GM12865 (cell line): ENCODE results near the gene ADM2.

Experiments
- DNase-seq: peaks from one replicate; pipeline ENCODE4 v3.0.0; 2010; ENCODE audit warnings: low read depth
- H3K4me3 ChIP-seq: 2 replicates; pipeline ENCODE4 v1.5.1; 2011; ENCODE audit warnings: mild to moderate bottlenecking, low read depth, low read length, control low read depth
- CTCF ChIP-seq: IDR thresholded peaks from 2 replicates; pipeline ENCODE4 v1.5.1; 2011; ENCODE audit warnings: low read length, control low read depth, low read depth, inconsistent platforms; ENCODE audit not compliant: insufficient read depth; ENCODE audit errors: missing control alignments

The ADM2 gene

GRCh38 chr22:50446708-50447575, 34.4 kb upstream of the ADM2 start:
- DNase-seq = no peak
- TF ChIP-seq CTCF = no peak
- no peak overlapping the region for H3K4me3 ChIP-seq

- DNase-seq = no peak
- no peak for TF ChIP-seq CTCF
- H3K4me3 ChIP-seq = no peak overlapping the region
These were observed 33.5 kb upstream of the ADM2 start for GRCh38 chr22:50447576-50448551.

- no peak for DNase-seq
- no peak overlapping the region for H3K4me3 ChIP-seq
- TF ChIP-seq CTCF = no peak
These were observed 28.7 kb upstream of the ADM2 start for GRCh38 chr22:50452649-50453048.

- TF ChIP-seq CTCF = no peak
- H3K4me3 ChIP-seq = no peak overlapping the region
These were observed 26.7 kb upstream of the ADM2 start for GRCh38 chr22:50454556-50455075.

GRCh38 chr22:50455201-50455600, 26.1 kb upstream of the ADM2 start:
- no peak for DNase-seq
- TF ChIP-seq CTCF = no peak
- no peak overlapping the region for H3K4me3 ChIP-seq

More at GRCh38 chr22:50454556-50455075, 26.7 kb upstream of the ADM2 start:
- DNase-seq = no peak

- no peak overlapping the region for H3K4me3 ChIP-seq
- DNase-seq = no peak
- no peak for TF ChIP-seq CTCF
These were observed 25.3 kb upstream of the ADM2 start for GRCh38 chr22:50456026-50456425.
